GM23338 (cell line): ENCODE results near the gene TYRO3.

ENCODE experiments used
- CTCF ChIP-seq, 2 experiments: fragments of 200-600 bp in 1 of 2; sonication (generic) in 1 of 2; conservative IDR thresholded peaks; 2 replicates each; pipeline versions ENCODE4 v1.5.1 to v1.6.1; 2016 to 2017; ENCODE audit warnings: antibody characterized with exemption in 2 of 2, low read depth in 2 of 2, mild to moderate bottlenecking in 2 of 2, moderate library complexity in 1 of 2
- ETS1 ChIP-seq: IDR thresholded peaks from 2 replicates; pipeline ENCODE4 v1.6.1; 2016; ENCODE audit warnings: antibody characterized with exemption
- EZH2 ChIP-seq: fragments of 200-600 bp; sonication (generic); IDR thresholded peaks from one replicate; pipeline ENCODE4 v1.8.0; 2017; ENCODE audit warnings: antibody characterized with exemption, mild to moderate bottlenecking, low read depth; ENCODE audit not compliant: unreplicated experiment
- EZH2phosphoT487 ChIP-seq: fragments of 200-600 bp; sonication (generic); IDR thresholded peaks from one replicate; pipeline ENCODE4 v1.8.1; 2018; ENCODE audit warnings: antibody characterized with exemption; ENCODE audit not compliant: unreplicated experiment
- JUNB ChIP-seq: IDR thresholded peaks from one replicate; pipeline ENCODE4 v1.6.1; 2016; ENCODE audit warnings: antibody characterized with exemption; ENCODE audit not compliant: unreplicated experiment
- POLR2AphosphoS5 ChIP-seq: IDR thresholded peaks from 2 replicates; pipeline ENCODE4 v1.6.1; 2016; ENCODE audit warnings: antibody characterized with exemption, low read depth
- REST ChIP-seq: IDR thresholded peaks from one replicate; pipeline ENCODE4 v1.6.1; 2018; ENCODE audit warnings: antibody characterized with exemption; ENCODE audit not compliant: unreplicated experiment
- ZNF114 ChIP-seq: fragments of 250-450 bp; sonication (Bioruptor Pico); IDR thresholded peaks from 2 replicates; pipeline ENCODE4 v1.5.0; 2020; ENCODE audit warnings: mild to moderate bottlenecking, moderate library complexity
- ZNF331 ChIP-seq: fragments of 250-450 bp; sonication (Bioruptor Pico); IDR thresholded peaks from 2 replicates; pipeline ENCODE4 v1.5.0; 2020; ENCODE audit warnings: low read depth, mild to moderate bottlenecking, moderate library complexity

- TF ChIP-seq CTCF (conservative IDR thresholded peaks at IDR 0.05; ENCODE audit: low read depth in 2 of 2) (no peak), EZH2 (no peak), EZH2phosphoT487 (no peak), REST (no peak), ZNF114 (CRISPR knock-in tag) (no peak), ETS1 (no peak), ZNF331 (CRISPR knock-in tag) (no peak), POLR2AphosphoS5 (no peak), JUNB (no peak)
These were observed 37.4 kb upstream of the TYRO3 start for GRCh38 chr15:41521614-41522013.
